Testis (tissue), 3 donors: ENCODE data around the gene HOXC12. TPM values are rescaled to one million over a fixed set of nuclear protein-coding genes. Genes with fewer than 3 reads are reported as not detected.
A peak's percentile ranks its signal among the peaks of the same experiment; 100 is the strongest.

Experiments used
- DNase-seq: peaks from one replicate; pipeline ENCODE4 v3.0.0-alpha.2; 2019
- H3K27ac ChIP-seq, 2 donors: fragments of 200-600 bp; sonication (generic); one replicate each; pipeline ENCODE4 v1.5.1; 2019
- H3K27me3 ChIP-seq: fragments of 200-600 bp; sonication (generic); one replicate; pipeline ENCODE4 v1.5.1; 2019
- H3K36me3 ChIP-seq: fragments of 200-600 bp; sonication (generic); one replicate; pipeline ENCODE4 v1.5.1; 2017; ENCODE audit warnings: low read depth; ENCODE audit errors: missing control alignments
- H3K4me1 ChIP-seq: fragments of 200-600 bp; sonication (generic); one replicate; pipeline ENCODE4 v1.5.1; 2019
- H3K4me3 ChIP-seq, 2 donors: fragments of 200-600 bp; sonication (generic); one replicate each; pipeline ENCODE4 v1.5.1; 2017 to 2019
- H3K9me3 ChIP-seq: fragments of 200-600 bp; sonication (generic); one replicate; pipeline ENCODE4 v1.5.1; 2017
- POLR2A ChIP-seq: fragments of 450-650 bp; IDR thresholded peaks from one replicate; pipeline ENCODE4 v1.6.1; 2017; ENCODE audit warnings: antibody characterized with exemption, mild to moderate bottlenecking, moderate library complexity
- WGBS, 2 donors: methylation state at CpG; one replicate each; pipeline ENCODE4 v1.1.5; 2018; 5-methylcytosine and 5-hydroxymethylcytosine counted together
- intact Hi-C: fragments of 100-400 bp; cut with DNase I; formaldehyde crosslinking; loops from one replicate; pipeline ENCODE4 v1.15.1; 2023; ENCODE audit warnings: low total_unique reads
- polyA plus RNA-seq: library from polyadenylated mRNA; stranded (reverse); fragments of 350-450 nt; fragmentation: Illumina TruSeq; extraction: RNeasy Lipid Tissue Mini Kit (QIAGEN cat#74804); gene quantifications from one replicate; pipeline ENCODE4 v1.2.3, GENCODE V29; 2014; ENCODE audit warnings: low read depth, low replicate concordance; ENCODE audit not compliant: insufficient read depth
- total RNA-seq, 2 donors: library from RNA; depleted of rRNA; stranded (reverse); fragments of >200 nt; gene quantifications; one replicate each; pipeline ENCODE4 v1.2.3, GENCODE V29; 2016
- TF ChIP-seq, protein P1 (sequence below), 3 experiments: fragments of 450-650 bp in 2 of 3; fragments of 200-600 bp in 1 of 3; sonication (generic) in 1 of 3; IDR thresholded peaks; one replicate each; pipeline ENCODE4 v1.5.1; 2016 to 2019; ENCODE audit warnings: antibody characterized with exemption in 3 of 3, mild to moderate bottlenecking in 2 of 3, moderate library complexity in 1 of 3

The HOXC12 gene
- total and polyA plus RNA-seq, 3 donors from 2014 or later = 0.06 TPM; not detected in 2

DNA sequence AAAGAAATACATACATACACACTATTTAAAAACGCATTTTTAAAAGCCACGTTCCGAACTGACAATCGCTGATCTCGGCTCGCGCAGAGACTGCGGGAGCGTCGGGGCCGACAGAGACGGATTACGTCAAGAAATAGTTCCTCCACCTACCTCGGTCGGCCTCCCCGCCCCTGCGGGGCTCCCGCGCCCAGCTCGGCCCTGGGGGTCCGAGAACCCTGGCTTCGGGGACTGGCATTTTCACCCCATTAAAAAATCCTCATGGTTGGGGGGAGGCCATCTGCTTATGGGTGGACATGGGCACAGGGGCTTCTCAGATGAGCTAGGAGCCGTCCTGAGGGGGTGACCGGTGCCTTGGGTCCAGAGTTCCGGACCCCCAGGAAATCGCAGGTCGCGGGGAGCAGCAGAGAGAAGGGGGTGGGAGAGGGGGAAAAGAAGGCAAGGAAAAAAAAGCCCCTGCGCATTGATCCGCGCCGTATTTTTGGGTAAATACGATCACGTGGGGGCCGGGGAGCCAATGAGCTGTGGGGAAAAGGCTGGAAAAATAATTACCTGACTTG lies 44.9 kb downstream of the HOXC12 start:
- Histone ChIP-seq H3K27ac (peak overlapping the region; percentile 37 to 64), H3K27me3 (no peaks in the 10 kb centered on the region), H3K9me3 (no peaks in the 10 kb centered on the region), H3K36me3 (no peaks in the 10 kb centered on the region), H3K4me3 (peak overlapping the region; percentile 59 to 72), H3K4me1 (peaks cover 34% of the 10 kb centered on the region)
- 1 to 3% methylated on average over 35 of the region's 35 CpGs for WGBS, 2 donors
- TF ChIP-seq POLR2A = no peak
- TF ChIP-seq, protein P1, sequence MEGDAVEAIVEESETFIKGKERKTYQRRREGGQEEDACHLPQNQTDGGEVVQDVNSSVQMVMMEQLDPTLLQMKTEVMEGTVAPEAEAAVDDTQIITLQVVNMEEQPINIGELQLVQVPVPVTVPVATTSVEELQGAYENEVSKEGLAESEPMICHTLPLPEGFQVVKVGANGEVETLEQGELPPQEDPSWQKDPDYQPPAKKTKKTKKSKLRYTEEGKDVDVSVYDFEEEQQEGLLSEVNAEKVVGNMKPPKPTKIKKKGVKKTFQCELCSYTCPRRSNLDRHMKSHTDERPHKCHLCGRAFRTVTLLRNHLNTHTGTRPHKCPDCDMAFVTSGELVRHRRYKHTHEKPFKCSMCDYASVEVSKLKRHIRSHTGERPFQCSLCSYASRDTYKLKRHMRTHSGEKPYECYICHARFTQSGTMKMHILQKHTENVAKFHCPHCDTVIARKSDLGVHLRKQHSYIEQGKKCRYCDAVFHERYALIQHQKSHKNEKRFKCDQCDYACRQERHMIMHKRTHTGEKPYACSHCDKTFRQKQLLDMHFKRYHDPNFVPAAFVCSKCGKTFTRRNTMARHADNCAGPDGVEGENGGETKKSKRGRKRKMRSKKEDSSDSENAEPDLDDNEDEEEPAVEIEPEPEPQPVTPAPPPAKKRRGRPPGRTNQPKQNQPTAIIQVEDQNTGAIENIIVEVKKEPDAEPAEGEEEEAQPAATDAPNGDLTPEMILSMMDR (IDR thresholded peaks at IDR 0.05) = no peak
- DNase-seq = peak; percentile 80
- intact Hi-C loops = loop anchor here (5.0 kb wide), 1 partner anchor 208 kb away; no protein-coding TSS in a partner anchor

DNA sequence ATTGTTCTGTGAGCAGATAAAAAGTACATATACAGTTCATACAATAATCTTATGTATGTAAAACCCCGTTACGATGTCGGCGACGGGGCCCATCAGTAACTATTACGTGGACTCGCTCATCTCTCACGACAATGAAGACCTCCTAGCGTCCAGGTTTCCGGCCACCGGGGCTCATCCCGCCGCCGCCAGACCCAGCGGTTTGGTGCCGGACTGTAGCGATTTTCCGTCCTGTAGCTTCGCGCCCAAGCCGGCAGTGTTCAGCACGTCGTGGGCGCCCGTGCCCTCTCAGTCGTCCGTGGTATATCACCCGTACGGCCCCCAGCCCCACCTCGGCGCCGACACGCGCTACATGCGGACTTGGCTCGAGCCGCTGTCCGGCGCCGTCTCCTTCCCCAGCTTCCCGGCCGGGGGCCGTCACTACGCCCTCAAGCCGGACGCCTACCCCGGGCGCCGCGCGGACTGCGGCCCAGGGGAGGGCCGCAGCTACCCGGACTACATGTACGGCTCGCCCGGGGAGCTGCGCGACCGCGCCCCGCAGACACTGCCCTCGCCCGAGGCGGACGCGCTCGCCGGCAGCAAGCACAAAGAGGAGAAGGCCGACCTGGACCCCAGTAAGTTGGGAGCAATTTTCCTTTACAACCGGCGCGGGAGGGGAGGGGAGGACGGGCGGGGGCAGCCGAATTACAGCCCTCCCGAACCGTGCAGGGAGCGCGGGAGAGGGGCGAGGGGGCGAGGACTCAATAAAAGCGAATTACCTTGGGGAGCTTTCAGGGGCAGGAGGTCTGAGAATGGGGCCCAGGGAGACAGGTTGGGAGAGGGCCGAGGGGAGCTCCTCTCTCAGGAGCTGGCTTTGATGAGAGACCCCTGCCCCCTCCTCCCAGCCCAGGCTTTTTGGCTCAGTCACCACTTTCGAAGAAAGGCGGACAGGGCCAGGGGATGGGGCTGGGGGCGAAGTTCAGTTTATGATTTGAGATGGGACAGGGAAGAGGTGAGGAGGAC lies 45.7 kb downstream of the HOXC12 start, which contains the start of gene HOXC9:
TSS of gene HOXC9 (plus strand) at position 46 of the 999 bp plus-strand sequence. CDS start at position 74, 28 bp downstream.
- DNase-seq = no peak
- TF ChIP-seq, protein P1 (IDR thresholded peaks at IDR 0.05) = no peak
- TF ChIP-seq POLR2A = no peak
- H3K4me1 ChIP-seq = peaks cover 28% of the 10 kb centered on the region
- peak within 1 kb of the TSS; percentile 37 to 64 for H3K27ac ChIP-seq
- no peaks in the 10 kb centered on the region for H3K36me3 ChIP-seq
- no peaks in the 10 kb centered on the region for H3K9me3 ChIP-seq
- peak within 1 kb of the TSS; percentile 59 to 72 for H3K4me3 ChIP-seq
- no peaks in the 10 kb centered on the region for H3K27me3 ChIP-seq
- intact Hi-C loops = loop anchor here (5.0 kb wide), 1 partner anchor 207 kb away; no protein-coding TSS in a partner anchor
- 2 to 4% methylated on average over 45 to 87 of the region's 87 CpGs for WGBS, 2 donors

DNA sequence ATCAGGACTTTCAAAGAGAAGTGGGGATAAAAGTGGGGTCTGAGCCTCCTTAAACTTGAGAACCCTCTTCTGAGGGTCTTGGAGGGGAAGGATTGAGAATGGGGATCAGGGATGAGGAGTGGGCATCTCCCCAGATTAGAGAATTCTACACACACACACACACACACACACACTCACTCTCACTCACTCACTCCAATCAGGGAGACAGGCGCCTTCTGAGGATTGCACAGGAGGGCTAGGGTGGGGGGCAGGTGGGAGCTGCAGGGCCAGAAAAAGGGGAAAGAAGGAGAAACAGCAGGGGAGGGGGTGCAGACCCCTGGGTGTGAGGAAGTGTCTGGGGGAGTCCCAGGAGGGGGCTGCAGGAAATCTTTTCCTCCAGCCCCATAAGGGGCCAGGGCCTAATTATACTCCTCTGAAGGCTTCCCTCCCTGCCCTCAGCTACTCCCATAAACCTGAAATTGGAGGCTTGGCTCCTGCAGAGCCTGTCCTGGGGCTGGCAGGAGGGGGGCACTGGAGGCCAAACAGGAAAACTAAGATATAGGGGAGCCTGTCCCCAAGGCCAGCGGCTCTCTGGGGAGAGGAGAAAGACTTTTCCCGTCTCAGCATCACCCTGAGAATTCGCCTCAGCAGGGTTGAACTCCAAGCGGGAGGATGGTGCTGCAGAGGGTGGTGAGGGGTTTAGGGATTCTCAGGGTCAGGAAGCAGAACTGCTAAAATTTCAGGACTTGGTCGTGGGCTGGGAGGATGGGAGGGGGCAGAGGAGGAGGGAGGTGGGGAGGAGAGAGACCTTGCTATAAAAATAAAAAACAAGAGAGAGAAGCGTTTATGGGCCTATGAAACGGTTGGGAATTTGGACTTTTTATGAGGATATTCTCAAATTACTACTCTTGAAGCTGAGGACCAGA lies 46.8 kb downstream of the HOXC12 start:
- H3K4me3 ChIP-seq = peak overlapping the region in 1 of 2 donors; percentile 72
- H3K9me3 ChIP-seq = no peaks in the 10 kb centered on the region
- TF ChIP-seq, protein P1 (IDR thresholded peaks at IDR 0.05) = no peak
- no peak for TF ChIP-seq POLR2A
- 57 to 66% methylated on average over 8 of the region's 8 CpGs for WGBS, 2 donors
- peaks cover 29% of the 10 kb centered on the region for H3K4me1 ChIP-seq
- intact Hi-C loops = loop anchor here (5.0 kb wide), 1 partner anchor 206 kb away; no protein-coding TSS in a partner anchor
- H3K27ac ChIP-seq = no peak overlapping the region
- H3K27me3 ChIP-seq = no peaks in the 10 kb centered on the region
- no peaks in the 10 kb centered on the region for H3K36me3 ChIP-seq
- no peak for DNase-seq

DNA sequence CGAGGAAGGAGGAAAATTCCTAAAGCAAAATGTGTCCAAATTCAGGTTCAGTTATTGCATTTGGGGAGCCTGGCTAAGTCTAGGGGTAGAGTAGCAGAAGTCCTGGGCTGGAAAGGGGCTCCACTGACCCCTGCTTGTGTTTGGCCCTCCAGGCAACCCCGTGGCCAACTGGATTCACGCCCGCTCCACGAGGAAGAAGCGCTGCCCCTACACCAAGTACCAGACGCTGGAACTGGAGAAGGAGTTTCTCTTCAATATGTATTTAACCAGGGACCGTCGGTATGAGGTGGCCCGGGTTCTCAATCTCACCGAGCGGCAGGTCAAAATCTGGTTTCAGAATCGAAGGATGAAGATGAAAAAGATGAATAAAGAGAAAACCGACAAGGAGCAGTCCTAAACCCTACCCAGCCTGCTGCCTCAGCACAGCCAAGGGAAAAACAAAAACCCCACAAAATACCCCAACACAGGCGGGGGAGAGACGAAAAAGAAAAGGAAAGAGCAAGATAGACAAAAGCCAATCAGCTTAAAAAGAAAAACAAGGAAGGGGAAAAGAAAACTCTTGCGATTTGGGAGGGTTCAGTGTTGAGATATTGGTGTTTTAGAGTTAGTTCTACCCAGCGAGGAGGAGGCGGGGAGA lies 47.7 kb downstream of the HOXC12 start:
- intact Hi-C loops = loop anchor here (5.0 kb wide), 1 partner anchor 205 kb away; no protein-coding TSS in a partner anchor
- no peak for DNase-seq
- Histone ChIP-seq H3K4me1 (peaks cover 32% of the 10 kb centered on the region), H3K27me3 (no peaks in the 10 kb centered on the region), H3K9me3 (no peaks in the 10 kb centered on the region), H3K27ac (no peak overlapping the region), H3K4me3 (no peak overlapping the region), H3K36me3 (no peaks in the 10 kb centered on the region)
- 77 to 78% methylated on average over 19 of the region's 19 CpGs for WGBS, 2 donors
- TF ChIP-seq, protein P1 (IDR thresholded peaks at IDR 0.05) = no peak
- no peak for TF ChIP-seq POLR2A
